C4-2B (cell line): Measurements from ENCODE around the gene SGCA.

ENCODE experiments used
- ZFX ChIP-seq: fragments of 450-650 bp; IDR thresholded peaks from 2 replicates; pipeline ENCODE4 v1.6.1; 2017
- TF ChIP-seq, protein P1 (sequence below): fragments of 450-650 bp; conservative IDR thresholded peaks from 2 replicates; pipeline ENCODE4 v1.5.1; 2017; ENCODE audit warnings: mild to moderate bottlenecking

GRCh38 chr17:50203604-50204345 is 38.0 kb downstream of the SGCA start:
- TF ChIP-seq, protein P1, sequence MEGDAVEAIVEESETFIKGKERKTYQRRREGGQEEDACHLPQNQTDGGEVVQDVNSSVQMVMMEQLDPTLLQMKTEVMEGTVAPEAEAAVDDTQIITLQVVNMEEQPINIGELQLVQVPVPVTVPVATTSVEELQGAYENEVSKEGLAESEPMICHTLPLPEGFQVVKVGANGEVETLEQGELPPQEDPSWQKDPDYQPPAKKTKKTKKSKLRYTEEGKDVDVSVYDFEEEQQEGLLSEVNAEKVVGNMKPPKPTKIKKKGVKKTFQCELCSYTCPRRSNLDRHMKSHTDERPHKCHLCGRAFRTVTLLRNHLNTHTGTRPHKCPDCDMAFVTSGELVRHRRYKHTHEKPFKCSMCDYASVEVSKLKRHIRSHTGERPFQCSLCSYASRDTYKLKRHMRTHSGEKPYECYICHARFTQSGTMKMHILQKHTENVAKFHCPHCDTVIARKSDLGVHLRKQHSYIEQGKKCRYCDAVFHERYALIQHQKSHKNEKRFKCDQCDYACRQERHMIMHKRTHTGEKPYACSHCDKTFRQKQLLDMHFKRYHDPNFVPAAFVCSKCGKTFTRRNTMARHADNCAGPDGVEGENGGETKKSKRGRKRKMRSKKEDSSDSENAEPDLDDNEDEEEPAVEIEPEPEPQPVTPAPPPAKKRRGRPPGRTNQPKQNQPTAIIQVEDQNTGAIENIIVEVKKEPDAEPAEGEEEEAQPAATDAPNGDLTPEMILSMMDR = no peak
- no peak for TF ChIP-seq ZFX
